ENCODE data around the gene WFDC1. TPM values are rescaled to one million over a fixed set of nuclear protein-coding genes. Genes with fewer than 3 reads are reported as not detected.

The WFDC1 gene
- total RNA-seq, 2 experiments from 2014 or later = not detected

GRCh38 chr16:84271866-84272265, 22.8 kb upstream of the WFDC1 start:
- Histone ChIP-seq H4K20me1 (ENCODE audit: insufficient read depth, low read length) (no peaks in the 10 kb centered on the region), H3K27ac (ENCODE audit: low read depth, low read length, poor library complexity, severe bottlenecking) (no peak overlapping the region), H3K79me2 (ENCODE audit: insufficient read depth, low read depth, low read length) (no peaks in the 10 kb centered on the region), H2AFZ (ENCODE audit: low read length) (no peak overlapping the region), H3K9me2 (ENCODE audit: insufficient read depth, low read length) (no peaks in the 10 kb centered on the region), H3K4me3 (ENCODE audit: low read depth, low read length, poor library complexity, severe bottlenecking) (no peak overlapping the region), H3K36me3 (ENCODE audit: insufficient read depth, low read length) (no peaks in the 10 kb centered on the region), H3K4me1 (ENCODE audit: insufficient read depth, low read length, poor library complexity, severe bottlenecking) (no peaks in the 10 kb centered on the region), H3K9me3 (ENCODE audit: low read length) (no peaks in the 10 kb centered on the region), H3K4me2 (ENCODE audit: low read length) (no peak overlapping the region)
- TF ChIP-seq EZH2phosphoT487 (IDR thresholded peaks at IDR 0.05; ENCODE audit: borderline replicate concordance, low read depth, low read length) = no peak
- TF ChIP-seq, protein P1, sequence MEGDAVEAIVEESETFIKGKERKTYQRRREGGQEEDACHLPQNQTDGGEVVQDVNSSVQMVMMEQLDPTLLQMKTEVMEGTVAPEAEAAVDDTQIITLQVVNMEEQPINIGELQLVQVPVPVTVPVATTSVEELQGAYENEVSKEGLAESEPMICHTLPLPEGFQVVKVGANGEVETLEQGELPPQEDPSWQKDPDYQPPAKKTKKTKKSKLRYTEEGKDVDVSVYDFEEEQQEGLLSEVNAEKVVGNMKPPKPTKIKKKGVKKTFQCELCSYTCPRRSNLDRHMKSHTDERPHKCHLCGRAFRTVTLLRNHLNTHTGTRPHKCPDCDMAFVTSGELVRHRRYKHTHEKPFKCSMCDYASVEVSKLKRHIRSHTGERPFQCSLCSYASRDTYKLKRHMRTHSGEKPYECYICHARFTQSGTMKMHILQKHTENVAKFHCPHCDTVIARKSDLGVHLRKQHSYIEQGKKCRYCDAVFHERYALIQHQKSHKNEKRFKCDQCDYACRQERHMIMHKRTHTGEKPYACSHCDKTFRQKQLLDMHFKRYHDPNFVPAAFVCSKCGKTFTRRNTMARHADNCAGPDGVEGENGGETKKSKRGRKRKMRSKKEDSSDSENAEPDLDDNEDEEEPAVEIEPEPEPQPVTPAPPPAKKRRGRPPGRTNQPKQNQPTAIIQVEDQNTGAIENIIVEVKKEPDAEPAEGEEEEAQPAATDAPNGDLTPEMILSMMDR (conservative IDR thresholded peaks at IDR 0.05; ENCODE audit: low read length) = no peak
- BruUV-seq (replicated peaks) = no TSS peak
- intact Hi-C loops (cut with micrococcal nuclease; ENCODE audit: unreplicated experiment) = no loop called here
- DNase-seq (ENCODE audit: low spot score) = no peak
- ChIA-PET POLR2A (interaction anchor here (0.7 kb wide), 1 partner anchor 92 kb away, joined by 3 read pairs; no protein-coding TSS in a partner anchor), CTCF (ENCODE audit: unreplicated experiment) (no interaction called here)

GRCh38 chr16:84272740-84273320, 21.8 kb upstream of the WFDC1 start:
- Histone ChIP-seq H2AFZ (ENCODE audit: low read length) (no peak overlapping the region), H3K4me1 (ENCODE audit: insufficient read depth, low read length, poor library complexity, severe bottlenecking) (no peaks in the 10 kb centered on the region), H3K79me2 (ENCODE audit: insufficient read depth, low read depth, low read length) (no peaks in the 10 kb centered on the region), H3K9me3 (ENCODE audit: low read length) (no peaks in the 10 kb centered on the region), H3K9me2 (ENCODE audit: insufficient read depth, low read length) (no peaks in the 10 kb centered on the region), H3K36me3 (ENCODE audit: insufficient read depth, low read length) (no peaks in the 10 kb centered on the region), H4K20me1 (ENCODE audit: insufficient read depth, low read length) (no peaks in the 10 kb centered on the region), H3K4me3 (ENCODE audit: low read depth, low read length, poor library complexity, severe bottlenecking) (no peak overlapping the region), H3K27ac (ENCODE audit: low read depth, low read length, poor library complexity, severe bottlenecking) (no peak overlapping the region), H3K4me2 (ENCODE audit: low read length) (no peak overlapping the region)
- CTCF ChIA-PET (ENCODE audit: unreplicated experiment) = interaction anchor here (0.6 kb wide), 1 partner anchor 235 kb away, joined by 4 read pairs; no protein-coding TSS in a partner anchor
- intact Hi-C loops (cut with micrococcal nuclease; ENCODE audit: unreplicated experiment) = no loop called here
- no TSS peak for BruUV-seq (replicated peaks)
- TF ChIP-seq, protein P1 (conservative IDR thresholded peaks at IDR 0.05; ENCODE audit: low read length) = no peak
- TF ChIP-seq EZH2phosphoT487 (IDR thresholded peaks at IDR 0.05; ENCODE audit: borderline replicate concordance, low read depth, low read length) = no peak
- DNase-seq (ENCODE audit: low spot score) = no peak
- POLR2A ChIA-PET = interaction anchor here (0.5 to 0.7 kb wide), 2 partner anchors 91 to 161 kb away, joined by 3 read pairs; no protein-coding TSS in a partner anchor

DNA sequence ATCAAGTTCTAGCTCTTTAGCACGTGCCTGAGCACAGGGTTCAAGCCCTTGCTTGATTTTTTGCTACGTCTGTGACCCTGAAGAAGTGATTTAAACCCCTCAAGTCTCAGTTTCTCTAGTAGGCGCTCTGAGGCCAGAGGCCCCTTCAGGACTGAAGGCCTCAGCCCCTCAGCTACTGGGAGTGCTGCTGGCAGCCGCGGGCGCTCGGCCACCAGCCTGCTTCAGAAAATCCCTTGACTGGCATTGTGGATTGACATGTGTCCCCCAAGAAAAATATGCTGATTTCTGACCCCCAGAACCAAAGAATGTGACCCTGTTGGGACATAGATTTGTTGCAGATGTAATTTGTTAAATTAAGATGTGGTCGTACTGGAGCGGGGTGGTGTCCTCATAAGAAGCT, 20.2 kb upstream of the WFDC1 start:
- CTCF ChIA-PET (ENCODE audit: unreplicated experiment) = interaction anchor here (0.5 kb wide), 1 partner anchor 590 kb away, joined by 3 read pairs; no protein-coding TSS in a partner anchor
- no peaks in the 10 kb centered on the region for H4K20me1 ChIP-seq (ENCODE audit: insufficient read depth, low read length)
- H3K79me2 ChIP-seq (ENCODE audit: insufficient read depth, low read depth, low read length) = no peaks in the 10 kb centered on the region
- DNase-seq (ENCODE audit: low spot score) = no peak
- no peaks in the 10 kb centered on the region for H3K36me3 ChIP-seq (ENCODE audit: insufficient read depth, low read length)
- no TSS peak for BruUV-seq (replicated peaks)
- H3K4me3 ChIP-seq (ENCODE audit: low read depth, low read length, poor library complexity, severe bottlenecking) = no peak overlapping the region
- H3K27ac ChIP-seq (ENCODE audit: low read depth, low read length, poor library complexity, severe bottlenecking) = no peak overlapping the region
- no peak overlapping the region for H3K4me2 ChIP-seq (ENCODE audit: low read length)
- no peaks in the 10 kb centered on the region for H3K4me1 ChIP-seq (ENCODE audit: insufficient read depth, low read length, poor library complexity, severe bottlenecking)
- no peak for TF ChIP-seq EZH2phosphoT487 (IDR thresholded peaks at IDR 0.05; ENCODE audit: borderline replicate concordance, low read depth, low read length)
- TF ChIP-seq, protein P1 (conservative IDR thresholded peaks at IDR 0.05; ENCODE audit: low read length) = no peak
- H3K9me3 ChIP-seq (ENCODE audit: low read length) = no peaks in the 10 kb centered on the region
- intact Hi-C loops (cut with micrococcal nuclease; ENCODE audit: unreplicated experiment) = no loop called here
- no peaks in the 10 kb centered on the region for H3K9me2 ChIP-seq (ENCODE audit: insufficient read depth, low read length)
- H2AFZ ChIP-seq (ENCODE audit: low read length) = no peak overlapping the region
- POLR2A ChIA-PET = no interaction called here

Data from OCI-LY7 (cell line).